AG08396 (cell line): ENCODE measurements around the gene COA5.
A peak's percentile ranks its signal among the peaks of the same experiment; 100 is the strongest.
"Not testable (repeated sequence)": the region's sequence is repeated elsewhere in the genome, so short reads cannot be mapped to it uniquely, and the experiment has no call there.

Source experiments
- DNase-seq: peaks from one replicate; pipeline ENCODE4 v3.0.0; 2012; ENCODE audit warnings: low spot score, mixed read lengths

COA5 gene

GRCh38 chr2:98606431-98606830 is 1.9 kb downstream of the COA5 start:
- no peak for DNase-seq

DNA sequence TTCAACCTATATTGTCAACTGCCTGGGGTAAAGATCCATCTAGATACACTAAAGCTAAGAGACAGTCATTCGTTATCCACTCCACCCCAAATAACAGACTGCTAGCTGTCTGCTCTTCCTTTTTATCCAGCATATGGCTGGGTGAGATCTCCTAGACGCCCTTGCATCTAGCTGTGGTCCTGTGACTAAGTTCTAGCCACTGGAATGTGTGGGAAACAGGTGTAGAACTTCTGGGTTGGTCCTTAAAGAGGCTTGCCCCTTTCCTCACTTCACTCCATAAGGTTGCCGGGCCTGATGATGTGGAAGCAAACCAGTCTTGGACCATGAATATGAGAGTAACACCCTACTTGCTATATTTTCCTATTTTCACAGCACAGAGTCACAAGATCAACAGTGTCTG is 3.2 kb downstream of the COA5 start:
- DNase-seq, result no peak

- no peak for DNase-seq
These were observed 3.8 kb downstream of the COA5 start for GRCh38 chr2:98604547-98604946.

GRCh38 chr2:98601532-98602132 is 6.7 kb downstream of the COA5 start:
- peak; percentile 54 for DNase-seq

- DNase-seq, result no peak
These were observed 9.4 kb downstream of the COA5 start for GRCh38 chr2:98598781-98599428.

- DNase-seq, result not testable (repeated sequence)
These were observed 13.6 kb downstream of the COA5 start for GRCh38 chr2:98594665-98595064.

DNA sequence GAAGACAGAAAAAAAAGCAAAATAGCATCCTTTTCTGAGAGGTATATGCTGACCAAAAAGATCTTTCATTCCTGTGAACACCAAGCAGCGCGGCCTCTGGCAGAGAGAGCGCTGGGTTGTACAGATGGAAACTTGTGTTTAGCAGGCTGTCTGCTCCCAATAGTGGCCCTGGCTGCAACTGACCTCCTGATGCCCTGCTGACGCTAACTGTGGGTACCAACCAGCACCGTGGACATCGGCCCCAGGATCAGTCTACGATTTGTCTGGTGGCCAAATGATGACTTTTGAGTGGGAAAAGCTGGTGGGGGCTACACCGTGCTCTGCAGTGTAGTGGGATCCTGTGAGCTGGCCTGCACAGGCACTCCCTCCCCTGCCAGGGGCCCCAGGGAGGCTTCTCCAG is 15.7 kb downstream of the COA5 start:
- DNase-seq, result no peak

DNA sequence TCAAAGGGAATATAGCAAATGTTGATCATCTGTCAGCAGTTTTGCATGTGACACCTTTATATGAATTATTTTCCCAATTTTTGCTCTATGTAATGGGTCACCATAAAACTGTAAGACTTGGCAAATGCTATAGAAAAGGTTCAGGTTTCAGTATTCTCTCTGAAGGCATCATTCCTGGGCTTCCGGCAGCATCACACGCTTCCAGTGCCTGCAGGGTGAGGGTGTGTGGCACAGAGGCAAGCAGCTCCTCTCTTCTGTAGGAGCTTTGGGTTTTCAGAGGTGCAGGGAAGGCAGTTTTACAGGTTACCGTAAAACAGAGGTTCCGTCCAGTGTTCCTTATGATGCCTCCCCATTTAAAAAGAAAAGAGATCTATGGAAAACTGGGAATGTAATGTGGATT is 18.8 kb downstream of the COA5 start:
- DNase-seq, result no peak

GRCh38 chr2:98588880-98589431 is 19.4 kb downstream of the COA5 start:
- DNase-seq, result no peak

DNA sequence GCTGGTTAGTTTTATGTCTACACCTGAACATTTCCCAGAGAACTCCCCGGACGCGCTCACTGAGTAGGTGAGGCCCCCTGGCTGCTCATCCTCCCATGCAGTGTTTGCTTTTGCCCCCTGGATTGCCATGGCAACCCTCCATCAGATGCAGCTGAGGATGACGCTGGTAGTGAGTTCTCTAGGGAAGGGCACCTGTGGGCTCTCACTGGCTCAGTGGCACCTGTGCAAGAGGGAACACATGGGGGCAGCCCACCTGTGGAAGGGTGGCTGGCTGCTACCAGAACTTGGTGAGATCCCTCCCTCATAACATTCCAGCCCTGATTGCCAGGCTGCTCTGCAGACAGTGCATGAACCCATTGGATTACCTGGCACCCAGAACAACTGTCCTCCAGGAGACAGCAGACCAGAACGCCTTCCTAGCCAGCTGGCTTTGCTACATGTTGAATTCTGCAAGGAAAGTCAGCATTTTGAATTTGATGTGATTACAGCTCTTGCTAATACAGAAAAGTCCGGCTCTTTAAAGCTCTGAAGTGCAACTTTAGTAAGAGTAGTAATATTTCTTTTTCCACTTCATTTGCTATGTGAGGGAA is 21.7 kb downstream of the COA5 start:
- no peak for DNase-seq

DNA sequence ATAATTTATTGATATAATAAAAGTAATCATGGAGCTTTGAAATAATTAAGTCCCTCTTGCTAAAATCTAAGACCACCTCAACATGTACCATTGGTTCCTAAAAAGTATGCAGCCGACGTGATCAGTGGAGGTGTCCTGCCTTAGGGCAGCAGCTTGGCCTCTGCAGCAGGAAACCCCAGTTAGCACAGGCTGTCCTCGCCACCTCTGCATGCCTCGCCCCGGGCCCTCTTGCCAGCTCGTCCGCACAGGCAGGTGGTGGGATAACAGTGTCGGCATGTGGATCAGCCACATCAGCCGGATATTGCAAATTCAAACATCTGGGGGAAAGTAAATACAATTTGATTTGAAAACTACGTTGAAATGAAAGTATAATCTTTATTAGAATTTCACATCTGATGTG is 22.9 kb downstream of the COA5 start:
- no peak for DNase-seq

GRCh38 chr2:98583816-98584618 is 24.3 kb downstream of the COA5 start:
- DNase-seq, result no peak

DNA sequence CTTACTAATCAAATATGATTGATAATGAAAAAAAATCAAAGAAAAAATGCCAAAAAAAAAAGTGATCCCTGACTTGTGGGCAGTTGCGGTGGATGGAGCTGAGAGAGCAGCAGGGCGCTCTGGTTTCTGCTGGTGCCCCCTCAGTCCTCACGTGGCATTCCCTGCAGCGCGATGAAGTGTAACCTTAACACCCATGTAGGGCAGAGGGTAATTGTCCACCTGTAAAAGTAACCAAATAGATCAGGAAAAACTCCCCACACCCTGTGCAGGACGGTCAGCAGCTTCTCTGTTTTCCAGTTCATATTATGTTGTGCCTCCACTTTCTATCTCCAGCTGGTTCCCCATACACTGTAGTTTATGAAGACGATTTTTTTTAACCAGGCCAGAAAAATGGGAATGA is 25.0 kb downstream of the COA5 start:
- DNase-seq, result no peak

DNA sequence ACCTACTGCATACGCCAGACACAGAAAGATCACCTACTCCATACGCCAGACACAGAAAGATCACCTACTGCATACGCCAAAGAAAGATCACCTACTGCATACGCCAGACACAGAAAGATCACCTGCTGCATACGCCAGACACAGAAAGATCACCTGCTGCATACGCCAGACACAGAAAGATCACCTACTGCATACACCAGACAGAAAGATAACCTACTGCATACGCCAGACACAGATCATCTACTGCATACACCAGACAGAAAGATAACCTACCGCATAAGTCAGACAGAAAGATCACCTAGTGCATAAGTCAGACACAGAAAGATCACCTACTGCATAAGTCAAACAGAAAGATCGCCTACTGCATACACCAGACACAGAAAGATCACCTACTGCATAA is 25.8 kb downstream of the COA5 start:
- no peak for DNase-seq

GRCh38 chr2:98580656-98581284 is 27.5 kb downstream of the COA5 start:
- no peak for DNase-seq

- DNase-seq, result no peak
These were observed 28.4 kb downstream of the COA5 start for GRCh38 chr2:98579926-98580325.

DNA sequence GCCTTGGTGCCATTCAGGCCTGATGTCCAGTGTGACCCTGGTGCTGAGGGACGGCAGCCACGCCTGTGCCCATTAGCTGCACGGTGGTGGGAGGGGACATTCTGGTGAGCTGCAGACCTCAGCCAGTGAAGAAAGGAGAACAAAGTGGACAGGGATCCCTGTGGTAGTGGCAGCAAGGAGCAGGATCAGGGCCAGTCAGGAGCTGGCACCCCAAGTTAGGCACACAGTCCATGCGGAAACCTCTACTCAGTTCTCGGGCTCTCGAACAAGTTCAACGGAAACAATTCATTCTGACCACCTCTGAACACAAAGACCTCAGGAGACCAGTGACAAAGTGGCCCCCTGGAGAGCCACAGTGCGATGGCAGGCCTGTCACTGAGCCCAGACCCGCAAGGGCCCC is 30.1 kb downstream of the COA5 start:
- no peak for DNase-seq

DNA sequence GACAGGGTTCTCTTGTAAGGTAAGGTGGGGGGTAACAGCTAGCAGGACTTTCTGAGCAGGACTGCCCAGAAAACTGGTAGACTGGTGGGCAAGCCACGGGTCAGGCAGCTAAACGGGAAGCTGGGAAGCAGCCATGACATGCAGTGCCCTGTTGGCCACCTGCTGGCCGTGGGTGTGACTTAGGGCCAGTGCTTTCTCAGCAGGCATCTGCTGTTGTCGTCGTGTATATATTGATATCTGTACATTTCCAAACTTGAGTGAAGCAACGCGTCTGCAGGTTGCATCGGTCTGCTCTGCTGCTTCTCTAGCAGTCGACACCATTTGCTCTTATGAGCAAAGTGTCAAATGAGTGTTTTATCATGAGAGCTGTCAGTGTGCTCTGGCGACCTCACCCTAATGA is 31.0 kb downstream of the COA5 start:
- DNase-seq, result no peak

GRCh38 chr2:98576666-98577312 is 31.5 kb downstream of the COA5 start:
- no peak for DNase-seq

- DNase-seq, result no peak
These were observed 34.9 kb downstream of the COA5 start for GRCh38 chr2:98573426-98573825.

GRCh38 chr2:98572676-98573075 is 35.6 kb downstream of the COA5 start:
- peak; percentile 32 for DNase-seq

- DNase-seq, result no peak
These were observed 36.1 kb downstream of the COA5 start for GRCh38 chr2:98572211-98572610.
